Keratinocyte (primary cell): ENCODE data around the gene CASR. TPM values are rescaled to one million over a fixed set of nuclear protein-coding genes. Genes with fewer than 3 reads are reported as not detected.

Experiments
- DNase-seq: peaks from one replicate; pipeline ENCODE4 v3.0.0-alpha.2; 2011; ENCODE audit warnings: low read depth, missing footprints, low spot score
- FAIRE-seq: peaks from 2 replicates; lab custom pipeline; 2011; peaks lifted over from hg19 to GRCh38; lab: Jason Lieb, UNC
- H2AFZ ChIP-seq: 2 replicates; pipeline ENCODE4 v1.6.0; 2012; ENCODE audit warnings: low read length, control low read depth, inconsistent platforms; ENCODE audit not compliant: control insufficient read depth
- H3K27ac ChIP-seq: 2 replicates; pipeline ENCODE4 v1.5.1; 2011; ENCODE audit warnings: low read length; ENCODE audit not compliant: control insufficient read depth, insufficient read depth
- H3K27me3 ChIP-seq: 3 replicates; pipeline ENCODE4 v1.6.0; 2011; ENCODE audit warnings: low read length; ENCODE audit not compliant: control insufficient read depth, insufficient read depth; ENCODE audit errors: extremely low read depth
- H3K36me3 ChIP-seq, 2 experiments: 2 replicates in 1 of 2; 3 replicates in 1 of 2; pipeline ENCODE4 v1.5.1; 2011; ENCODE audit warnings: low read length in 2 of 2, mild to moderate bottlenecking in 1 of 2; ENCODE audit not compliant: control insufficient read depth in 2 of 2, insufficient read depth in 2 of 2; ENCODE audit errors: extremely low read depth in 1 of 2
- H3K4me1 ChIP-seq: 3 replicates; pipeline ENCODE4 v1.5.1; 2011; ENCODE audit warnings: low read length; ENCODE audit not compliant: control insufficient read depth, insufficient read depth; ENCODE audit errors: extremely low read depth
- H3K4me2 ChIP-seq: 3 replicates; pipeline ENCODE4 v1.6.0; 2011; ENCODE audit warnings: low read depth, low read length; ENCODE audit not compliant: control insufficient read depth, insufficient read depth; ENCODE audit errors: extremely low read depth
- H3K4me3 ChIP-seq, 3 experiments: fragments of 200-600 bp in 1 of 3; sonication (generic) in 1 of 3; 2 replicates in 2 of 3; 3 replicates in 1 of 3; pipeline ENCODE4 v1.5.1; 2011 to 2016; ENCODE audit warnings: low read length in 3 of 3, mild to moderate bottlenecking in 3 of 3, control low read depth in 2 of 3, inconsistent platforms in 1 of 3, low read depth in 1 of 3, mixed read lengths in 1 of 3, mixed run types in 1 of 3, moderate library complexity in 1 of 3; ENCODE audit not compliant: control insufficient read depth in 2 of 3, insufficient read depth in 2 of 3; ENCODE audit errors: extremely low read depth in 1 of 3
- H3K79me2 ChIP-seq: 2 replicates; pipeline ENCODE4 v1.6.0; 2012; ENCODE audit warnings: low read length; ENCODE audit not compliant: control insufficient read depth, insufficient read depth
- H3K9ac ChIP-seq: 3 replicates; pipeline ENCODE4 v1.6.0; 2011; ENCODE audit warnings: low read length; ENCODE audit not compliant: control insufficient read depth, insufficient read depth; ENCODE audit errors: extremely low read depth
- H3K9me1 ChIP-seq: 3 replicates; pipeline ENCODE4 v1.6.0; 2011; ENCODE audit warnings: low read length; ENCODE audit not compliant: control insufficient read depth, insufficient read depth; ENCODE audit errors: extremely low read depth
- H3K9me3 ChIP-seq: 2 replicates; pipeline ENCODE4 v1.5.1; 2012; ENCODE audit warnings: low read depth, low read length; ENCODE audit not compliant: control insufficient read depth
- H4K20me1 ChIP-seq: 3 replicates; pipeline ENCODE4 v1.6.0; 2011; ENCODE audit warnings: low read length; ENCODE audit not compliant: control insufficient read depth, insufficient read depth; ENCODE audit errors: extremely low read depth
- EZH2 ChIP-seq: IDR thresholded peaks from one replicate; pipeline ENCODE4 v1.6.1; 2012; ENCODE audit warnings: inconsistent platforms, mild to moderate bottlenecking, low read length, moderate library complexity
- dilution Hi-C: fragments of 300-500 bp; cut with MboI; formaldehyde crosslinking; loops from one replicate; pipeline ENCODE4 v1.7.0; 2020; ENCODE audit warnings: low sequenced_read_pairs; ENCODE audit not compliant: extremely low pct_ligation_motif_present
- polyA plus RNA-seq, 5 experiments: library from polyadenylated mRNA; depleted of rRNA in 3 of 5; stranded (reverse) in 3 of 5; stranded (forward) in 1 of 5; unstranded in 1 of 5; fragments of >200 nt; gene quantifications; 1 replicate in 1 of 5; 2 replicates in 3 of 5; 3 replicates in 1 of 5; pipeline versions ENCODE4 v1.2.1 to v1.2.3, GENCODE V29; 2011 to 2012; ENCODE audit warnings: missing spikeins in 2 of 5, low read depth in 1 of 5, low replicate concordance in 1 of 5
- TF ChIP-seq, protein P1 (sequence below), 3 experiments: IDR thresholded peaks in 1 of 3; conservative IDR thresholded peaks in 1 of 3; optimal IDR thresholded peaks in 1 of 3; 2 replicates in 2 of 3; 3 replicates in 1 of 3; pipeline versions ENCODE3 to v1.5.1; 2011; ENCODE audit warnings: low read length in 3 of 3, mild to moderate bottlenecking in 3 of 3, moderate library complexity in 2 of 3, control low read depth in 1 of 3, inconsistent platforms in 1 of 3; ENCODE audit not compliant: insufficient read depth in 2 of 3; ENCODE audit errors: extremely low read depth in 1 of 3

The CASR gene
- polyA plus RNA-seq, 1 donor (not counting 4 experiments of a cell fraction or from before 2014, with no cell fraction given), result not detected

DNA sequence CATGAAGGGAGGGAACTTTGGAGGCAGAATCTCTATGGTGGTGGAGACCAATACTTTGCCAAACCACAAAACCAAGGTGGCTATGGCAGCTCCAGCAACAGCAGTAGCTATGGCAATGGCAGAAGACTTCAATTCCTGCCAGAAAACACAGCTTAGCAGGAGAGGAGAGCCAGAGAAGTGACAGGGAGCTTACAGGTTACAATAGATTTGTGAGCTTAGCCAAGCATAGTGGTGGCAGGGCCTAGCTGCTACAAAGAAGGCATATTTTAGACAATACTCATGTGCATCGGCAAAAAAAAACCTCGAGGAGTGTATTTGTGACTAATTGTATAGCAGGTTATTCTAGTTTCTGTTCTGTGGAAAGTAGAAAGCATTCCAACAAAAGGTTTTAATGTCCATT lies 135.2 kb downstream of the CASR start:
- H3K9me1 ChIP-seq, result no peaks in the 10 kb centered on the region
- H4K20me1 ChIP-seq, result no peaks in the 10 kb centered on the region
- H3K27me3 ChIP-seq, result no peaks in the 10 kb centered on the region
- FAIRE-seq, result peak; percentile 88
- H3K79me2 ChIP-seq, result no peaks in the 10 kb centered on the region
- H3K36me3 ChIP-seq, result no peaks in the 10 kb centered on the region
- peak overlapping the region; percentile 59 for H2AFZ ChIP-seq
- H3K4me2 ChIP-seq, result peak overlapping the region; percentile 47
- no peak for DNase-seq
- no peaks in the 10 kb centered on the region for H3K9me3 ChIP-seq
- dilution Hi-C loops, result no loop called here
- H3K4me1 ChIP-seq, result peaks cover 30% of the 10 kb centered on the region
- peak overlapping the region; percentile 59 for H3K27ac ChIP-seq
- TF ChIP-seq EZH2, result no peak
- TF ChIP-seq, protein P1, sequence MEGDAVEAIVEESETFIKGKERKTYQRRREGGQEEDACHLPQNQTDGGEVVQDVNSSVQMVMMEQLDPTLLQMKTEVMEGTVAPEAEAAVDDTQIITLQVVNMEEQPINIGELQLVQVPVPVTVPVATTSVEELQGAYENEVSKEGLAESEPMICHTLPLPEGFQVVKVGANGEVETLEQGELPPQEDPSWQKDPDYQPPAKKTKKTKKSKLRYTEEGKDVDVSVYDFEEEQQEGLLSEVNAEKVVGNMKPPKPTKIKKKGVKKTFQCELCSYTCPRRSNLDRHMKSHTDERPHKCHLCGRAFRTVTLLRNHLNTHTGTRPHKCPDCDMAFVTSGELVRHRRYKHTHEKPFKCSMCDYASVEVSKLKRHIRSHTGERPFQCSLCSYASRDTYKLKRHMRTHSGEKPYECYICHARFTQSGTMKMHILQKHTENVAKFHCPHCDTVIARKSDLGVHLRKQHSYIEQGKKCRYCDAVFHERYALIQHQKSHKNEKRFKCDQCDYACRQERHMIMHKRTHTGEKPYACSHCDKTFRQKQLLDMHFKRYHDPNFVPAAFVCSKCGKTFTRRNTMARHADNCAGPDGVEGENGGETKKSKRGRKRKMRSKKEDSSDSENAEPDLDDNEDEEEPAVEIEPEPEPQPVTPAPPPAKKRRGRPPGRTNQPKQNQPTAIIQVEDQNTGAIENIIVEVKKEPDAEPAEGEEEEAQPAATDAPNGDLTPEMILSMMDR (optimal IDR thresholded peaks at IDR 0.05 in 1 of 3, IDR thresholded peaks at IDR 0.05 in 1 of 3, conservative IDR thresholded peaks at IDR 0.05 in 1 of 3; ENCODE audit: extremely low read depth in 1 of 3, insufficient read depth in 2 of 3, low read length in 3 of 3), result no peak
- H3K9ac ChIP-seq, result no peak overlapping the region
- H3K4me3 ChIP-seq, result no peak overlapping the region

DNA sequence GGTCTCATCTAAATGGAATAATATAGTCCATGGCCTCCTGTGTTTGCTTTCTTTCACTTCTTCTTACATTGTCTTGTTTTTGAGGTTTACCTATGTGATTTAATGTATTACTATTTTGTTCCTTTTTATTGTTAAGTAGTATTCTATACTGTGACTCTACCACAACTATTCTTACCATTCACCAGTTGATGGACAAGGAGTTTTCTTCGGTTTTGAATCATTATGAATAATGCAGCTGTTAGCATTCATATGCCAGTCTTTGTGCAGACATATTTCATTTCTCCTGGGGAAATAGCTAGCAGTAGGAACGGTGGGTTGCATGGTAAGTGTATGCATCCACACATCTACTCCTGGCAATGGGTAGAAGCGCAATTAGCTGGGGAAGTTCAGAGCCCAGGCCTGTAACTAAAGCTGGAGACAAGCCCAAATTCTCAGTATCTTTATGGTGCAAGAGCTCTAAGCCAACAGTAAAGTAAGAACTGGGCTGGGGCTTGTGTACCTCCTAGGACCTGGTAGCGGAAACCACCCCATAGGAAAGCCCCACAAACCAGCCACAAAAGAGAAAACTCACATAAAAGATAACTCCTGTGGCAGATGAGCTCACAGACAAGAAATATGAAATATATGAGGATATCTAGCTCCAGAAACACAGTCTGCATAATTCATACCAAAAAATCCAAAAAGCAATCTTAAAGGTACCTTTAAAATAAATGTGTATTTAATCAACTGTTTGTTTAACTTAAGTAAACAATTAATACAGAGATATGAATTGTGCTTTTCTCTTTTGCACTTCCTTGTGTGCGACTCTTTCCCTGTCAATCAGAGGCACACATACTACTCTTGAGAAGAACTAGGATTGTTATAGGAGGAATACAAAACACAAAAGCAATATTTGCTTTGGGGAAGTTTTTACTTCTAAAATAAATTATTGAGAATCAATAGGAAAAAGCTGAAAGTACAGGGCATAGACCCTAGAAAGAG lies 138.9 kb downstream of the CASR start:
- H3K9me1 ChIP-seq, result no peaks in the 10 kb centered on the region
- no peak overlapping the region for H3K4me2 ChIP-seq
- H2AFZ ChIP-seq, result no peak overlapping the region
- H3K36me3 ChIP-seq, result peaks cover 0 to 2% of the 10 kb centered on the region in 2 experiments
- dilution Hi-C loops, result no loop called here
- TF ChIP-seq EZH2, result no peak
- TF ChIP-seq, protein P1 (optimal IDR thresholded peaks at IDR 0.05 in 1 of 3, IDR thresholded peaks at IDR 0.05 in 1 of 3, conservative IDR thresholded peaks at IDR 0.05 in 1 of 3; ENCODE audit: extremely low read depth in 1 of 3, insufficient read depth in 2 of 3, low read length in 3 of 3), result no peak
- H3K79me2 ChIP-seq, result peaks cover 16% of the 10 kb centered on the region
- no peak overlapping the region for H3K4me3 ChIP-seq
- H3K9ac ChIP-seq, result no peak overlapping the region
- no peak overlapping the region for H3K27ac ChIP-seq
- no peak for DNase-seq
- no peaks in the 10 kb centered on the region for H4K20me1 ChIP-seq
- no peaks in the 10 kb centered on the region for H3K27me3 ChIP-seq
- no peaks in the 10 kb centered on the region for H3K9me3 ChIP-seq
- H3K4me1 ChIP-seq, result peaks cover 22% of the 10 kb centered on the region
- no peak for FAIRE-seq
